ENCODE results near the gene GNAL.

GNAL gene

GRCh38 chr18:11826836-11827235 lies 137.8 kb downstream of the GNAL start:
- Histone ChIP-seq H3K4me2 (no peak overlapping the region), H3K36me3 (ENCODE audit: insufficient read depth) (no peaks in the 10 kb centered on the region), H3K27ac (no peak overlapping the region), H3K27me3 (ENCODE audit: insufficient read depth, low read depth) (no peaks in the 10 kb centered on the region), H3K4me3 (IDR thresholded peaks at IDR 0.05; ENCODE audit: insufficient read depth, low read depth, low read length) (no peak overlapping the region), H3K4me1 (ENCODE audit: low read depth, poor library complexity, severe bottlenecking) (no peaks in the 10 kb centered on the region), H3K79me2 (ENCODE audit: insufficient read depth, low read depth) (no peaks in the 10 kb centered on the region), H4K20me1 (ENCODE audit: insufficient read depth) (no peaks in the 10 kb centered on the region), H3K9ac (no peak overlapping the region), H2AFZ (ENCODE audit: low read depth) (no peak overlapping the region)
- no peak for TF ChIP-seq CTCF (conservative IDR thresholded peaks at IDR 0.05; ENCODE audit: low read depth, low read length)

DNA sequence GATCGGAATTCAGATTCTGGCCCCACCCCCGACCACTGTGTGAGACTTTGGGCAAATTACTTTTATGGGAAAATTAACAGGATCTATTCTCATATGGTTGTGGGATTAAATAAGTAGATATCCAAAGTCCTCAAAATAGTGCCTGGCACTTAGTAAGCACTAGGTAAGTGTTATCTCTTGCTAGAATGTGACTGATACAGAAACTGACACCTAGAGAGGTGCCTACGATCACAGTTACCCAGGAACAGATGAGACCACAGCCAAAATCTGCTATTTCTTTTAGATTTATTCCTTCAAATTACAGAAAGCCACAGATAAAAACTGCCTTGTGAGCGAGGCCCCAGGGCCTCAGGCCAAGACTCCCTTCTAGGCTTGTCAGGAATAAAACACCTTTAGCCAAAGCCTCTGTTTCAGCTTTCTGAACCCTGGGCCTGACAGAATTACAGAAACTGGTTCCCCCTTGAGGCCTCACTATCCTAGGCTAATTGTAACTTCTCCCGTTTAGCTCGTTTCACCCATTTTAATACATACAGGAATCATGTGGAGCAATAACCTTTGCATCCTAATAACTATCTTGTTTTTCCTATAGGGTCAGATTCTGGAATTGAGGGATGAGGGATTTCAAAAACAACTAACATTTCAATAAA lies 139.8 kb downstream of the GNAL start:
- H3K4me3 ChIP-seq (IDR thresholded peaks at IDR 0.05; ENCODE audit: insufficient read depth, low read depth, low read length), result no peak overlapping the region
- no peak overlapping the region for H3K4me2 ChIP-seq
- H3K27ac ChIP-seq, result no peak overlapping the region

GRCh38 chr18:11830585-11830984 lies 141.5 kb downstream of the GNAL start:
- H3K27ac ChIP-seq, result no peak overlapping the region

More for the DNA sequence above, 139.8 kb downstream of the GNAL start:
- no peaks in the 10 kb centered on the region for H4K20me1 ChIP-seq (ENCODE audit: insufficient read depth)
- H3K4me1 ChIP-seq (ENCODE audit: low read depth, poor library complexity, severe bottlenecking), result no peaks in the 10 kb centered on the region
- no peaks in the 10 kb centered on the region for H3K27me3 ChIP-seq (ENCODE audit: insufficient read depth, low read depth)
- TF ChIP-seq CTCF (conservative IDR thresholded peaks at IDR 0.05; ENCODE audit: low read depth, low read length), result no peak
- no peak overlapping the region for H3K9ac ChIP-seq
- H2AFZ ChIP-seq (ENCODE audit: low read depth), result no peak overlapping the region
- H3K79me2 ChIP-seq (ENCODE audit: insufficient read depth, low read depth), result no peaks in the 10 kb centered on the region
- H3K36me3 ChIP-seq (ENCODE audit: insufficient read depth), result no peaks in the 10 kb centered on the region

GRCh38 chr18:11831921-11832320 lies 142.9 kb downstream of the GNAL start:
- no peak overlapping the region for H3K4me3 ChIP-seq (IDR thresholded peaks at IDR 0.05; ENCODE audit: insufficient read depth, low read depth, low read length)
- H3K9ac ChIP-seq, result no peak overlapping the region
- no peaks in the 10 kb centered on the region for H4K20me1 ChIP-seq (ENCODE audit: insufficient read depth)
- H3K4me2 ChIP-seq, result no peak overlapping the region
- H3K79me2 ChIP-seq (ENCODE audit: insufficient read depth, low read depth), result no peaks in the 10 kb centered on the region
- no peaks in the 10 kb centered on the region for H3K27me3 ChIP-seq (ENCODE audit: insufficient read depth, low read depth)
- no peak overlapping the region for H3K27ac ChIP-seq
- TF ChIP-seq CTCF (conservative IDR thresholded peaks at IDR 0.05; ENCODE audit: low read depth, low read length), result no peak
- H3K36me3 ChIP-seq (ENCODE audit: insufficient read depth), result no peaks in the 10 kb centered on the region
- no peak overlapping the region for H2AFZ ChIP-seq (ENCODE audit: low read depth)
- H3K4me1 ChIP-seq (ENCODE audit: low read depth, poor library complexity, severe bottlenecking), result no peaks in the 10 kb centered on the region

More at GRCh38 chr18:11830585-11830984, 141.5 kb downstream of the GNAL start:
- TF ChIP-seq CTCF (conservative IDR thresholded peaks at IDR 0.05; ENCODE audit: low read depth, low read length), result no peak
- Histone ChIP-seq H3K27me3 (ENCODE audit: insufficient read depth, low read depth) (no peaks in the 10 kb centered on the region), H3K4me3 (IDR thresholded peaks at IDR 0.05; ENCODE audit: insufficient read depth, low read depth, low read length) (no peak overlapping the region), H3K4me1 (ENCODE audit: low read depth, poor library complexity, severe bottlenecking) (no peaks in the 10 kb centered on the region), H3K4me2 (no peak overlapping the region), H3K79me2 (ENCODE audit: insufficient read depth, low read depth) (no peaks in the 10 kb centered on the region), H3K9ac (no peak overlapping the region), H4K20me1 (ENCODE audit: insufficient read depth) (no peaks in the 10 kb centered on the region), H2AFZ (ENCODE audit: low read depth) (no peak overlapping the region), H3K36me3 (ENCODE audit: insufficient read depth) (no peaks in the 10 kb centered on the region)
